Measurements from ENCODE around the gene KRTAP10-12.

The KRTAP10-12 gene

DNA sequence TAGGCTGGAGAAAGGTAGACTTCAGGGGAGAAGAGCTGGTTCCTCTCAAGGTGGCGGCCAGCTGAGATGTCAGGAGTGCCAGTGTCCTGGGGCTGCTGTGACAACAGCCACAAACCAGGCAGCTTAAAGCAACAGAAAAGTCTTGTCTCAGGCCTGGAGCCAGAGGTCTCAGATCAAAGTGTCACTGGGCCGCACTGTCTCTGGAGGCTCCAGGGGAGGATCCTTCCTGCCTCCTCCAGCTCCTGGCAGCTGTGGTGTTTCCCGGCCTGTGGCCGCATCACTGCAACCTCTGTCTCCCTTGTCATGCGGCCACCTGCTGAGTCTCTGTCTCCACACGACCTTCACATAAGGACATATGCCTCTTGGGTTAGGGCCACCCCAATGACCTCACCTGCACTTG lies 38.8 kb downstream of the KRTAP10-12 start:
- no peak overlapping the region for H3K4me3 ChIP-seq (ENCODE audit: low read length)
- no peak for TF ChIP-seq ZNF274 (IDR thresholded peaks at IDR 0.05; ENCODE audit: low read depth, low read length)

- TF ChIP-seq ZNF274 (IDR thresholded peaks at IDR 0.05; ENCODE audit: low read depth, low read length): no peak
- H3K4me3 ChIP-seq (ENCODE audit: low read length): no peak overlapping the region
Observed at GRCh38 chr21:44736291-44737004, 39.5 kb downstream of the KRTAP10-12 start.

DNA sequence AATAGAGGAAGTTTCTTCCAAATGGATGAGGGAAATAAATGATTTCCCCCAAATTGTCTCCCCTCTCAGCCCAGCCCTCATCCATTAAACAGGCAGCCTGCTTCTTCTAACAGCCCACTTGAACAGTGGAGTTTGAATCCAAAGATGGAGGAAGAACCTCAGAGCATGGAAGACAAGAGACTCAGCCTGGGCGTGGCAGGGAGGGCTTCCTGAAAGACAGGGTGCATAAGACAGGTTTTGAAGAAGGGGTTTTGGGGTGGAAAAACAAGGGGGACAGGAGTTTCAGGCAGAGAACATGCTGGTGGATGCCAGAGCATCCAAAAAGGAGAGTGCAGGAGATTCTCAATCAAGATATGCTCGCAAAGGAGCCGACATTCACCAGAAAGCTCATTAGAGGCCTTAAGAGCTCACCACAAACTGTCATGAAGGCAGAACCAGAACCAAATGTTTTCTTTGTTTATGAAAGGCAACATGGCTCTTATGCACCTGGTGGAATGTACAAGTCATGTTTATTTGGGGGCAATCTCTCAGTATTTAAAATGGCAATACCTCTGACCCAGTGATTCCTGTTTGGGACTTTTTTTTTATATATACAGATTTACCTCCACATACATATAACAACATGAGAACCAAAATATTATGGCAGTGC lies 40.9 kb downstream of the KRTAP10-12 start:
- H3K4me3 ChIP-seq (ENCODE audit: low read length): no peak overlapping the region
- TF ChIP-seq ZNF274 (IDR thresholded peaks at IDR 0.05; ENCODE audit: low read depth, low read length): no peak

DNA sequence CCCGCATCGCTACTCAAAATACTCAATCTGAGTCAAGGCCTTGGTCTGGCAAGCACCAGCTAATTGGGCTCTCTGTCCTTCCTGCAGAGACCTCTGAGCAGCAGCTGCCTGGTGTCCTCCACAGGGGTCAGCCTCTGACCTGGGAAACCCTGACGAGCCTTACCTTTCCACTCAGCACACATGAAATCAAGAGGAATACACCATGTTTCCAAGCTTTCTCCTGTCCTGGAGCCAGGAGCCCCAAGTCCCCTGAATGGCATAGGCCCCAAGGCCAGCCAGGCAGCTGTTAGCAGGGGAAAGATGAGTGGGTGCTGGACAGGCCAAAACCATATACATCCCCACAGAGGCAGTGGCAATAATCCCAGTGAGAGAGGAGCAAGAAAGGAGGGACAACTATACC lies 41.6 kb downstream of the KRTAP10-12 start:
- H3K4me3 ChIP-seq (ENCODE audit: low read length): no peak overlapping the region
- TF ChIP-seq ZNF274 (IDR thresholded peaks at IDR 0.05; ENCODE audit: low read depth, low read length): no peak

GRCh38 chr21:44739316-44739715 lies 42.3 kb downstream of the KRTAP10-12 start:
- TF ChIP-seq ZNF274 (IDR thresholded peaks at IDR 0.05; ENCODE audit: low read depth, low read length): no peak

GRCh38 chr21:44740742-44741141 lies 43.8 kb downstream of the KRTAP10-12 start:
- TF ChIP-seq ZNF274 (IDR thresholded peaks at IDR 0.05; ENCODE audit: low read depth, low read length): no peak
- H3K4me3 ChIP-seq (ENCODE audit: low read length): no peak overlapping the region

More at GRCh38 chr21:44739316-44739715, 42.3 kb downstream of the KRTAP10-12 start:
- H3K4me3 ChIP-seq (ENCODE audit: low read length): no peak overlapping the region

- H3K4me3 ChIP-seq (ENCODE audit: low read length): no peak overlapping the region
- TF ChIP-seq ZNF274 (IDR thresholded peaks at IDR 0.05; ENCODE audit: low read depth, low read length): no peak
Observed at GRCh38 chr21:44741921-44742320, 44.9 kb downstream of the KRTAP10-12 start.

DNA sequence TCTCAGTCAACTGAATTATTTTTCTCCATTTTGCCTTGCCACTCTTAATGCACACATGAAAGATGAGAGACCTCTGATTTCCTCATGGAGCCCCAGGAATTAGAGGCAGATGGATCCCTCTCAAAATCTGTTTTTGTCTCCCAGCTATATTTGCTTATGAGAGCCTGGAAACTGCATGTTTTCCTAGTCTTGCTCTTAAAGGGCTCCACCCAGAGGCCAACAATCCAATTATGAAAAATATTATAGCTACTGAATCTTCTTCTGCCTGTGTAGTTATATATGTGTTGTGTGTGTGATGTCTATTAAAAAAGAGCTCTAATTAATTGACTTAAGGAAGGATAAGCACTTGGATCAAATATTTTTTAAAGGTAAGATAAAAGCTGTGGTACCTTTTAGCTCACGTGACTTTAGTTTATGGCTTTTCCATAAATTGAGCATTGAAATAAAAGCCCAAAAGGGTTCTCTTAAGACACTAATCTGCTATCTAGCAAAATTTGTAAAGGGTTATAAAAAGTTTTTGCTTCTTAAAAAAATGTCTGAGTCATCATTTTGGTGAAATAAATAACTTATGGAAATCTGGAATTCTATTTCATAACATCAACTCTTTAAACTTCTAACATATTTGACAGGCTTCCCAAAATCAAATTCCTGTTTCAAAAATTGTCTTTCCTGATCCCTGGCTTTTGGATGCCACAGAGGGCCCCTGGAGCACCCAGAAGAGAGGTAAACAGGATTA lies 45.6 kb downstream of the KRTAP10-12 start:
- TF ChIP-seq ZNF274 (IDR thresholded peaks at IDR 0.05; ENCODE audit: low read depth, low read length): no peak
- no peak overlapping the region for H3K4me3 ChIP-seq (ENCODE audit: low read length)

Measured in GM08714 (cell line).